K562 (cell line): ENCODE data around the gene ZNF451. TPM values are rescaled to one million over a fixed set of nuclear protein-coding genes. Genes with fewer than 3 reads are reported as not detected.

Source experiments
- BHLHE40 ChIP-seq: IDR thresholded peaks from 2 replicates; pipeline ENCODE4 v1.6.1; 2011; ENCODE audit warnings: low read length, improper control_type of control experiment
- CC2D1A ChIP-seq: fragments of 450-650 bp; IDR thresholded peaks from 2 replicates; pipeline ENCODE4 v1.6.1; 2017; ENCODE audit warnings: mild to moderate bottlenecking
- LCOR ChIP-seq: sonication (generic); formaldehyde crosslinking; IDR thresholded peaks from 2 replicates; pipeline ENCODE4 v1.8.0; 2022; ENCODE audit warnings: mild to moderate bottlenecking, missing genetic modification reagents
- POLR2AphosphoS5 ChIP-seq: IDR thresholded peaks from 2 replicates; pipeline ENCODE4 v1.6.1; 2011; ENCODE audit warnings: mild to moderate bottlenecking, low read depth, low read length, moderate library complexity; ENCODE audit not compliant: control insufficient read depth, insufficient read depth
- RNF2 ChIP-seq: sonication (generic); IDR thresholded peaks from 2 replicates; pipeline ENCODE4 v1.6.1; 2016
- polyA plus RNA-seq, 8 experiments: library from polyadenylated mRNA; depleted of rRNA in 4 of 8; stranded (reverse) in 5 of 8; unstranded in 3 of 8; fragments of >200 nt; fragmentation: Nextera tagmentation in 2 of 8; fragmentation: Illumina TruSeq in 1 of 8; extraction: Ambion mirVana in 2 of 8; extraction: Trizol in 1 of 8; gene quantifications; 2 replicates each; pipeline versions ENCODE4 v1.2.1 to v1.2.3, GENCODE V29; 2011 to 2014; ENCODE audit warnings: inconsistent platforms in 1 of 8, missing spikeins in 1 of 8
- total RNA-seq, 7 experiments: library from RNA; depleted of rRNA in 6 of 7; stranded (reverse); fragments of >200 nt in 6 of 7; fragmentation: Illumina TruSeq in 2 of 7; extraction: Trizol in 2 of 7; gene quantifications; 2 replicates each; pipeline versions ENCODE4 v1.2.1 to v1.2.3, GENCODE V29; 2011 to 2021; ENCODE audit warnings: low replicate concordance in 1 of 7
- TF ChIP-seq, protein P1 (sequence below): fragments of 450-650 bp; conservative IDR thresholded peaks from 2 replicates; pipeline ENCODE4 v1.6.1; 2016; ENCODE audit warnings: missing genetic modification characterization, low read depth, mild to moderate bottlenecking, control low read depth, missing compliant biosample characterization
- TF ChIP-seq, protein P2 (sequence below): fragments of 450-650 bp; IDR thresholded peaks from 2 replicates; pipeline ENCODE4 v1.6.1; 2017; ENCODE audit warnings: antibody characterized with exemption, mild to moderate bottlenecking
- TF ChIP-seq, protein P3 (sequence below): fragments of 450-650 bp; IDR thresholded peaks from 2 replicates; pipeline ENCODE4 v1.6.1; 2017; ENCODE audit warnings: antibody characterized with exemption
- TF ChIP-seq, protein P4 (sequence below): fragments of 200-800 bp; sonication (Bioruptor generic); IDR thresholded peaks from 2 replicates; pipeline ENCODE4 v1.6.1; 2016; ENCODE audit warnings: missing genetic modification characterization, missing compliant biosample characterization
- TF ChIP-seq, protein P5 (sequence below): IDR thresholded peaks from 2 replicates; pipeline ENCODE4 v1.6.1; 2012; ENCODE audit warnings: low read depth, low read length, improper control_type of control experiment, borderline replicate concordance

ZNF451 gene
- total and polyA plus RNA-seq, 9 of the 15 experiments (the other 6 are each of a cell fraction or from before 2014, with no cell fraction given): 16.1 to 74.3 (median 38.3) TPM

DNA sequence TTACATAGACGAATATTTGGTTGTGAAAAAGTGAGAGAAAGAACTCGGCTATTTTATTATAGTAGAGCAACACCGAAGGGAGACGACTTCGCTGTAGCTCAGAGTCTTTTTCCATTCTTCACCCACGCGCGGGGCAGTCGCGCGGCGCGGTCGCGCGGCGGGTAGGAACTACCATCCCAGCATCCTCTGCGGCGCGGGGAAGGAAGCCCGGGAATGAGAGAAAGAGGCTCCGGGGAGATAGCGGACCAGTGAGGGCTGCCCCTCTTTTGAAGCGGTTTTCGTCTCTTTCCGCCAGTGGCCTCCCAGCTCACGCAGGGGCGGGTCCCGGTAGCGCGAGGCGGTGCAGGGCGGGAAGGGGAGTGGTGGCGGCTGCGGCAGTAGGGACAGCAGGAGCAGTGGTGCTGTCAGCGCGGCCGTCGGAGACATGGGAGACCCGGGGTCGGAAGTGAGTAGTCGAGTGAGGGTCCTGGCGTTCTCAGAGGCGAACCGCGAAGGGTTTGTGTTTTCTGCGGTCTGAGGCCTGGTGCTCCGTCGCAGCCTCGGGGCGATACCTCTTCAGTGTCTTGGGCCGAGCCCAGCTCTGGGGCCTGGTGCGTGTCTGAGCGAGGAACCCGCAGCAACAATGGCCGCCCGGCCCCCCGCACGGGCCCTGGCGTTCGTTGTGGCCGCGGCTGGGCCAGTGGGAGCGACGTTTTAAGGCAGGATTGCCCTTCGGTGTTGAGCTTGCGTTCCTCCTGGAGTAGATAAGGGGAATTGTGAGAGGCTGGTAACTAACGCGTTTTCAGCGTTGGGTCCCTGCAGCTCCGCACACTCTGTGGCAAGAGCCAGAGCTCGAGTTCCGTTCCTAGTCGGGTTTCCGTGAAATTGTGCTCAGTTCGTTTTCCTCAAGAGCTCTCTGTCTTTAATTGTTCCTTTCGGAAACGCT, 43.4 kb upstream of the ZNF451 start, which contains the start of gene KIAA1586 (continued):
- TF ChIP-seq, protein P1, sequence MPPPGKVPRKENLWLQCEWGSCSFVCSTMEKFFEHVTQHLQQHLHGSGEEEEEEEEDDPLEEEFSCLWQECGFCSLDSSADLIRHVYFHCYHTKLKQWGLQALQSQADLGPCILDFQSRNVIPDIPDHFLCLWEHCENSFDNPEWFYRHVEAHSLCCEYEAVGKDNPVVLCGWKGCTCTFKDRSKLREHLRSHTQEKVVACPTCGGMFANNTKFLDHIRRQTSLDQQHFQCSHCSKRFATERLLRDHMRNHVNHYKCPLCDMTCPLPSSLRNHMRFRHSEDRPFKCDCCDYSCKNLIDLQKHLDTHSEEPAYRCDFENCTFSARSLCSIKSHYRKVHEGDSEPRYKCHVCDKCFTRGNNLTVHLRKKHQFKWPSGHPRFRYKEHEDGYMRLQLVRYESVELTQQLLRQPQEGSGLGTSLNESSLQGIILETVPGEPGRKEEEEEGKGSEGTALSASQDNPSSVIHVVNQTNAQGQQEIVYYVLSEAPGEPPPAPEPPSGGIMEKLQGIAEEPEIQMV (tag): peak; percentile 94
- TF ChIP-seq, protein P2, sequence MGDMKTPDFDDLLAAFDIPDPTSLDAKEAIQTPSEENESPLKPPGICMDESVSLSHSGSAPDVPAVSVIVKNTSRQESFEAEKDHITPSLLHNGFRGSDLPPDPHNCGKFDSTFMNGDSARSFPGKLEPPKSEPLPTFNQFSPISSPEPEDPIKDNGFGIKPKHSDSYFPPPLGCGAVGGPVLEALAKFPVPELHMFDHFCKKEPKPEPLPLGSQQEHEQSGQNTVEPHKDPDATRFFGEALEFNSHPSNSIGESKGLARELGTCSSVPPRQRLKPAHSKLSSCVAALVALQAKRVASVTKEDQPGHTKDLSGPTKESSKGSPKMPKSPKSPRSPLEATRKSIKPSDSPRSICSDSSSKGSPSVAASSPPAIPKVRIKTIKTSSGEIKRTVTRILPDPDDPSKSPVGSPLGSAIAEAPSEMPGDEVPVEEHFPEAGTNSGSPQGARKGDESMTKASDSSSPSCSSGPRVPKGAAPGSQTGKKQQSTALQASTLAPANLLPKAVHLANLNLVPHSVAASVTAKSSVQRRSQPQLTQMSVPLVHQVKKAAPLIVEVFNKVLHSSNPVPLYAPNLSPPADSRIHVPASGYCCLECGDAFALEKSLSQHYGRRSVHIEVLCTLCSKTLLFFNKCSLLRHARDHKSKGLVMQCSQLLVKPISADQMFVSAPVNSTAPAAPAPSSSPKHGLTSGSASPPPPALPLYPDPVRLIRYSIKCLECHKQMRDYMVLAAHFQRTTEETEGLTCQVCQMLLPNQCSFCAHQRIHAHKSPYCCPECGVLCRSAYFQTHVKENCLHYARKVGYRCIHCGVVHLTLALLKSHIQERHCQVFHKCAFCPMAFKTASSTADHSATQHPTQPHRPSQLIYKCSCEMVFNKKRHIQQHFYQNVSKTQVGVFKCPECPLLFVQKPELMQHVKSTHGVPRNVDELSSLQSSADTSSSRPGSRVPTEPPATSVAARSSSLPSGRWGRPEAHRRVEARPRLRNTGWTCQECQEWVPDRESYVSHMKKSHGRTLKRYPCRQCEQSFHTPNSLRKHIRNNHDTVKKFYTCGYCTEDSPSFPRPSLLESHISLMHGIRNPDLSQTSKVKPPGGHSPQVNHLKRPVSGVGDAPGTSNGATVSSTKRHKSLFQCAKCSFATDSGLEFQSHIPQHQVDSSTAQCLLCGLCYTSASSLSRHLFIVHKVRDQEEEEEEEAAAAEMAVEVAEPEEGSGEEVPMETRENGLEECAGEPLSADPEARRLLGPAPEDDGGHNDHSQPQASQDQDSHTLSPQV: peak; percentile 89
- TF ChIP-seq RNF2 (peak; percentile 70; the same call in 1 of the 2 replicates), LCOR (peak; percentile 68; the same call in 1 of the 2 replicates), POLR2AphosphoS5 (peak; percentile 68), BHLHE40 (peak; percentile 41; the same call in 1 of the 2 replicates), CC2D1A (peak; percentile 92)
- TF ChIP-seq, protein P3, sequence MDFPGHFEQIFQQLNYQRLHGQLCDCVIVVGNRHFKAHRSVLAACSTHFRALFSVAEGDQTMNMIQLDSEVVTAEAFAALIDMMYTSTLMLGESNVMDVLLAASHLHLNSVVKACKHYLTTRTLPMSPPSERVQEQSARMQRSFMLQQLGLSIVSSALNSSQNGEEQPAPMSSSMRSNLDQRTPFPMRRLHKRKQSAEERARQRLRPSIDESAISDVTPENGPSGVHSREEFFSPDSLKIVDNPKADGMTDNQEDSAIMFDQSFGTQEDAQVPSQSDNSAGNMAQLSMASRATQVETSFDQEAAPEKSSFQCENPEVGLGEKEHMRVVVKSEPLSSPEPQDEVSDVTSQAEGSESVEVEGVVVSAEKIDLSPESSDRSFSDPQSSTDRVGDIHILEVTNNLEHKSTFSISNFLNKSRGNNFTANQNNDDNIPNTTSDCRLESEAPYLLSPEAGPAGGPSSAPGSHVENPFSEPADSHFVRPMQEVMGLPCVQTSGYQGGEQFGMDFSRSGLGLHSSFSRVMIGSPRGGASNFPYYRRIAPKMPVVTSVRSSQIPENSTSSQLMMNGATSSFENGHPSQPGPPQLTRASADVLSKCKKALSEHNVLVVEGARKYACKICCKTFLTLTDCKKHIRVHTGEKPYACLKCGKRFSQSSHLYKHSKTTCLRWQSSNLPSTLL: peak; percentile 88
- TF ChIP-seq, protein P4, sequence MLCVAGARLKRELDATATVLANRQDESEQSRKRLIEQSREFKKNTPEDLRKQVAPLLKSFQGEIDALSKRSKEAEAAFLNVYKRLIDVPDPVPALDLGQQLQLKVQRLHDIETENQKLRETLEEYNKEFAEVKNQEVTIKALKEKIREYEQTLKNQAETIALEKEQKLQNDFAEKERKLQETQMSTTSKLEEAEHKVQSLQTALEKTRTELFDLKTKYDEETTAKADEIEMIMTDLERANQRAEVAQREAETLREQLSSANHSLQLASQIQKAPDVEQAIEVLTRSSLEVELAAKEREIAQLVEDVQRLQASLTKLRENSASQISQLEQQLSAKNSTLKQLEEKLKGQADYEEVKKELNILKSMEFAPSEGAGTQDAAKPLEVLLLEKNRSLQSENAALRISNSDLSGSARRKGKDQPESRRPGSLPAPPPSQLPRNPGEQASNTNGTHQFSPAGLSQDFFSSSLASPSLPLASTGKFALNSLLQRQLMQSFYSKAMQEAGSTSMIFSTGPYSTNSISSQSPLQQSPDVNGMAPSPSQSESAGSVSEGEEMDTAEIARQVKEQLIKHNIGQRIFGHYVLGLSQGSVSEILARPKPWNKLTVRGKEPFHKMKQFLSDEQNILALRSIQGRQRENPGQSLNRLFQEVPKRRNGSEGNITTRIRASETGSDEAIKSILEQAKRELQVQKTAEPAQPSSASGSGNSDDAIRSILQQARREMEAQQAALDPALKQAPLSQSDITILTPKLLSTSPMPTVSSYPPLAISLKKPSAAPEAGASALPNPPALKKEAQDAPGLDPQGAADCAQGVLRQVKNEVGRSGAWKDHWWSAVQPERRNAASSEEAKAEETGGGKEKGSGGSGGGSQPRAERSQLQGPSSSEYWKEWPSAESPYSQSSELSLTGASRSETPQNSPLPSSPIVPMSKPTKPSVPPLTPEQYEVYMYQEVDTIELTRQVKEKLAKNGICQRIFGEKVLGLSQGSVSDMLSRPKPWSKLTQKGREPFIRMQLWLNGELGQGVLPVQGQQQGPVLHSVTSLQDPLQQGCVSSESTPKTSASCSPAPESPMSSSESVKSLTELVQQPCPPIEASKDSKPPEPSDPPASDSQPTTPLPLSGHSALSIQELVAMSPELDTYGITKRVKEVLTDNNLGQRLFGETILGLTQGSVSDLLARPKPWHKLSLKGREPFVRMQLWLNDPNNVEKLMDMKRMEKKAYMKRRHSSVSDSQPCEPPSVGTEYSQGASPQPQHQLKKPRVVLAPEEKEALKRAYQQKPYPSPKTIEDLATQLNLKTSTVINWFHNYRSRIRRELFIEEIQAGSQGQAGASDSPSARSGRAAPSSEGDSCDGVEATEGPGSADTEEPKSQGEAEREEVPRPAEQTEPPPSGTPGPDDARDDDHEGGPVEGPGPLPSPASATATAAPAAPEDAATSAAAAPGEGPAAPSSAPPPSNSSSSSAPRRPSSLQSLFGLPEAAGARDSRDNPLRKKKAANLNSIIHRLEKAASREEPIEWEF (CRISPR knock-in tag): peak; percentile 60; the same call in 1 of the 2 replicates
- TF ChIP-seq, protein P5, sequence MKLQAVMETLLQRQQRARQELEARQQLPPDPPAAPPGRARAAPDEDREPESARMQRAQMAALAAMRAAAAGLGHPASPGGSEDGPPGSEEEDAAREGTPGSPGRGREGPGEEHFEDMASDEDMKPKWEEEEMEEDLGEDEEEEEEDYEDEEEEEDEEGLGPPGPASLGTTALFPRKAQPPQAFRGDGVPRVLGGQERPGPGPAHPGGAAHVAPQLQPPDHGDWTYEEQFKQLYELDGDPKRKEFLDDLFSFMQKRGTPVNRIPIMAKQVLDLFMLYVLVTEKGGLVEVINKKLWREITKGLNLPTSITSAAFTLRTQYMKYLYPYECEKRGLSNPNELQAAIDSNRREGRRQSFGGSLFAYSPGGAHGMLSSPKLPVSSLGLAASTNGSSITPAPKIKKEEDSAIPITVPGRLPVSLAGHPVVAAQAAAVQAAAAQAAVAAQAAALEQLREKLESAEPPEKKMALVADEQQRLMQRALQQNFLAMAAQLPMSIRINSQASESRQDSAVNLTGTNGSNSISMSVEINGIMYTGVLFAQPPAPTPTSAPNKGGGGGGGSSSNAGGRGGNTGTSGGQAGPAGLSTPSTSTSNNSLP: 0 out of 2 replicates have a peak, but pooled peaks have one; percentile 32
